Sciatic nerve (tissue), 2 donors: Measurements from ENCODE around the gene TBC1D32. TPM values are rescaled to one million over a fixed set of nuclear protein-coding genes. Genes with fewer than 3 reads are reported as not detected.
"Not testable (repeated sequence)": the region's sequence is repeated elsewhere in the genome, so short reads cannot be mapped to it uniquely, and the experiment has no call there.

Experiments
- ATAC-seq: fragments of 200-7000 bp; cut with Tn5 transposase; one replicate; pipeline ENCODE4 v1.9.1; 2020; ENCODE audit warnings: mild to moderate bottlenecking, moderate library complexity
- DNase-seq: peaks from one replicate; pipeline ENCODE4 v3.0.0-alpha.2; 2020; ENCODE audit warnings: low spot score
- intact Hi-C: fragments of 100-400 bp; cut with DNase I; formaldehyde crosslinking; loops from one replicate; pipeline ENCODE4 v1.14.2; 2022
- total RNA-seq: library from RNA; stranded (reverse); fragmentation: NEBNext Ultra II Directional; extraction: Animal tissue kit (Norgen Biotek cat#: 25700); gene quantifications from one replicate; pipeline ENCODE4 v1.2.1, GENCODE V29; 2021
- donor health status: DM: no; HTN: no; CAD: no.
- donor health status: DM: no; HTN: no; CAD: no.

TBC1D32 gene
- total RNA-seq, 1 donor from 2014 or later, result 18.4 TPM

- DNase-seq (no peak), ATAC-seq (no peak)
- intact Hi-C loops, result no loop called here
Observed at GRCh38 chr6:121064345-121064744, 269.9 kb downstream of the TBC1D32 start.

GRCh38 chr6:121055572-121056163 lies 278.6 kb downstream of the TBC1D32 start:
- ATAC-seq, result peak; percentile 55
- intact Hi-C loops, result no loop called here
- DNase-seq, result no peak

DNA sequence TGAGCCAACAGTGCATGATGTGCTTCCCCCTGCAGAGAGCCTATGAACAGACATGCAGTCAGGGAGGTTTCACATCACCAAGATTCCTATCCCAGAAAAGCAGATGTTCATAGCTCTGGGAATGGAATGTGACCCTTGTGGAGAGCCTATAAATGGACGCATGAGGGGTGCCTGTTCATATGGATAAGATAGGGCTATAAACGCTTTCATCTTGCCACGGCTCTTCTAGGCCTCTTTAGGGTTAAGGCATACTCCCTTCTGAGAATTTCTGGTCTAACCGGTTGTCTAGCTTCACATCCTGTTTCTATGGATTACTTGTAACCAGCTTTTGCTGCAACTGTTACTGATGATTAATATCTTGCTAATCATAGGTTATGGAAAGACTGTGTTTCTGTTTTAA lies 285.7 kb downstream of the TBC1D32 start:
- ATAC-seq, intact Hi-C loops, DNase-seq: not testable (repeated sequence)

GRCh38 chr6:121044905-121045304 lies 289.4 kb downstream of the TBC1D32 start:
- ATAC-seq, intact Hi-C loops: not testable (repeated sequence)

GRCh38 chr6:121043706-121044105 lies 290.6 kb downstream of the TBC1D32 start:
- DNase-seq, intact Hi-C loops, ATAC-seq: not testable (repeated sequence)

More at GRCh38 chr6:121044905-121045304, 289.4 kb downstream of the TBC1D32 start:
- DNase-seq, result not testable (repeated sequence)

- ATAC-seq, DNase-seq, intact Hi-C loops: not testable (repeated sequence)
Observed at GRCh38 chr6:121043211-121043610, 291.1 kb downstream of the TBC1D32 start.

DNA sequence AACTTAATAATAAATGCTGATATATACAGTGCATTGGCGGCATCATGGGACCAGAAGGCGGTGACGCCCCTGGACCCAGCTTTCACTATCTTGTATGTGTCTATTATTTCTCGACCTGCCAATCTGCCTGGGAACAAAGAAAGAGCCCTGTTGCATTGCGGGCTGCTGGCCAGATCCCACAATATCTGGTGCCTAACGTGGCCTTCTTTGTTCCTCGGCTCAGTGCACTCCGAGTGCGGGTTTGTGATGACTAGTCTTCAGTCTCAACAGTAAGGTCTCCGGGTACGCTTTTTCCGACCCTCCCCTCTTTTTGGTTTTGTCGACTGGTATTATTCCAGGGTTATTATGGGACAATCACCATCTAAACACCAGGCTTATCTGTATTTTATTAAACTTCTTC lies 291.5 kb downstream of the TBC1D32 start:
- intact Hi-C loops, result no loop called here
- ATAC-seq (no peak), DNase-seq (no peak)

- intact Hi-C loops, result no loop called here
- DNase-seq, result no peak
- no peak for ATAC-seq
Observed at GRCh38 chr6:121040831-121041230, 293.4 kb downstream of the TBC1D32 start.

DNA sequence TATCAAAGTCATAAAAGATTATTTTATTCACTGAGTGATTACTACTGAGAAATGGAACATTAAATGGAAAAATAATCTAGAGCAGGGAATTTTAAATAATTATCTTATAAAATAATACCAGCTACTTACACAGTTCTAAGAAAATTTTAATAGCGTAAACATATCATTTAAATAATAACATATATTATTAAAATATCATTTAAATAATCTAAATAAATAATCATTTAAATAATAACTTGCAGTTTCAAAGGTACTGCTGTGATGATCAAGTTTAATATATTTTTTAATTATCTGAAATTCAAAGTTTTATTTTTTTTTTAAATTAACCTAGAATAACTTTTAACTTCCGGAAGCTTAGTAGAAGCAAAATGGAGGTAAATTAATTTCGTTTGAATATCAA lies 301.2 kb downstream of the TBC1D32 start:
- no peak for ATAC-seq
- no peak for DNase-seq
- intact Hi-C loops, result no loop called here

- intact Hi-C loops, result no loop called here
Observed at GRCh38 chr6:121032268-121033006, 301.8 kb downstream of the TBC1D32 start.

More at GRCh38 chr6:121032268-121033006, 301.8 kb downstream of the TBC1D32 start:
- DNase-seq (no peak), ATAC-seq (no peak)

Other genes starting within 250 kb of the TBC1D32 start
- gene GJA1, start 101.2 kb upstream of the TBC1D32 start, total RNA-seq, result 80.5 TPM